ENCODE results near the gene HOXA4. TPM values are rescaled to one million over a fixed set of nuclear protein-coding genes. Genes with fewer than 3 reads are reported as not detected.

Gene HOXA4
- total and polyA plus RNA-seq, 2 of the 8 experiments (the other 6 are each of a cell fraction or from before 2014, with no cell fraction given): not detected

GRCh38 chr7:27152816-27153442 is 22.4 kb upstream of the HOXA4 start:
- no peak overlapping the region for H3K4ac ChIP-seq (replicated peaks; ENCODE audit: insufficient read length, low read depth, low read length)
- no peak overlapping the region for H3K56ac ChIP-seq (replicated peaks; ENCODE audit: insufficient read length, low read depth, low read length)
- WGBS, 2 experiments (ENCODE audit: extremely low coverage in 1 of 2, insufficient coverage in 1 of 2, insufficient read length in 1 of 2, insufficient replicate concordance in 2 of 2, low coverage in 1 of 2, low lambda C conversion rate in 2 of 2, missing lambda C conversion rate in 1 of 2): 25% methylated on average over 17 of the region's 22 CpGs; no CpG with 5 or more reads in 1 of the 2 experiments
- no peak overlapping the region for H4K8ac ChIP-seq (ENCODE audit: extremely low read depth, insufficient read depth, low read length)
- peaks cover 0 to 8% (median 3%) of the 10 kb centered on the region in 4 experiments; a peak in 4 of 7 replicates for H3K4me1 ChIP-seq (replicated peaks in 1 of 4; ENCODE audit: control insufficient read depth in 3 of 4, insufficient read depth in 4 of 4, low read length in 3 of 4)
- peaks cover 98 to 100% (median 100%) of the 10 kb centered on the region in 4 experiments for H3K27me3 ChIP-seq (replicated peaks in 1 of 4; ENCODE audit: control insufficient read depth in 3 of 4, extremely low read depth in 1 of 4, insufficient read depth in 3 of 4, low read length in 3 of 4)
- DNase-seq (ENCODE audit: low read depth in 1 of 2, low spot score in 2 of 2) (peak in 1 of 2 experiments; percentile 53), FAIRE-seq (no peak)
- H3K36me3 ChIP-seq (ENCODE audit: control insufficient read depth in 2 of 4, insufficient read depth in 4 of 4, low read length in 3 of 4): peaks cover 0 to 17% (median 0%) of the 10 kb centered on the region in 4 experiments; a peak in 1 of 8 replicates
- peaks cover 2% of the 10 kb centered on the region; the same call in 1 of the 2 replicates for H3K23me2 ChIP-seq (ENCODE audit: low read depth, low read length)
- H2AFZ ChIP-seq (ENCODE audit: low read length): no peak overlapping the region
- H3K18ac ChIP-seq (ENCODE audit: extremely low read depth, low read length): no peak overlapping the region
- no peak overlapping the region for H2BK15ac ChIP-seq (ENCODE audit: low read length)
- no peak overlapping the region for H3K27ac ChIP-seq (ENCODE audit: low read depth, low read length)
- H4K20me1 ChIP-seq (replicated peaks in 1 of 2; ENCODE audit: control insufficient read depth in 1 of 2, insufficient read depth in 2 of 2, low read length in 2 of 2): peaks cover 29 to 51% of the 10 kb centered on the region in 2 experiments
- H4K5ac ChIP-seq (ENCODE audit: insufficient read length, low read depth, low read length): no peak overlapping the region
- no peak overlapping the region for H2BK20ac ChIP-seq (ENCODE audit: low read length)
- CTCF ChIA-PET (ENCODE audit: partially characterized antibody): interaction anchor here (0.8 to 6.5 kb wide), 9 partner anchors 9 to 473 kb away, joined by 3 to 80 read pairs (median 3); partner anchors contain the start of genes HOXA1, HOXA4, HOXA5 and HOXA9
- no peaks in the 10 kb centered on the region for H3K79me1 ChIP-seq (ENCODE audit: low read depth, low read length)
- no peak overlapping the region for H3K23ac ChIP-seq (ENCODE audit: insufficient read length)
- H2BK120ac ChIP-seq (replicated peaks; ENCODE audit: low read depth, low read length): no peak overlapping the region
- TF ChIP-seq SUZ12 (IDR thresholded peaks at IDR 0.05; ENCODE audit: low read length) (peak; percentile 1; the same call in 1 of the 2 replicates), TBP (IDR thresholded peaks at IDR 0.05; ENCODE audit: low read depth, low read length) (no peak), CBX8 (IDR thresholded peaks at IDR 0.05; ENCODE audit: borderline replicate concordance, low read depth, low read length) (peak; percentile 96; the same call in 1 of the 2 replicates), RNF2 (IDR thresholded peaks at IDR 0.05; ENCODE audit: borderline replicate concordance, low read depth, low read length, missing control alignments, poor library complexity, severe bottlenecking) (peak; percentile 84), EZH2 (IDR thresholded peaks at IDR 0.05; ENCODE audit: low read depth, low read length, severe bottlenecking) (peak; percentile 62), MAFK (IDR thresholded peaks at IDR 0.05; ENCODE audit: low read depth, low read length) (no peak), SIX5 (IDR thresholded peaks at IDR 0.05; ENCODE audit: low read depth, low read length) (no peak)
- H2BK12ac ChIP-seq (ENCODE audit: low read depth, low read length): no peak overlapping the region
- no peaks in the 10 kb centered on the region for H3K79me2 ChIP-seq (ENCODE audit: control insufficient read depth in 1 of 2, insufficient read depth in 2 of 2, low read length in 2 of 2)
- no peak overlapping the region for H2AK5ac ChIP-seq (ENCODE audit: low read depth, low read length)
- H3K9ac ChIP-seq (replicated peaks in 1 of 4; ENCODE audit: extremely low read depth in 1 of 4, low read depth in 3 of 4, low read length in 3 of 4): no peak overlapping the region
- POLR2A ChIA-PET (ENCODE audit: partially characterized antibody): interaction anchor here (1.9 kb wide), 1 partner anchor 9 kb away, joined by 5 read pairs; the partner anchor contains the start of gene HOXA5
- no peak overlapping the region for H3K4me3 ChIP-seq (ENCODE audit: extremely low read depth in 1 of 4, insufficient read depth in 2 of 4, low read depth in 3 of 4, low read length in 4 of 4)
- H2BK5ac ChIP-seq (ENCODE audit: low read depth, low read length): no peak overlapping the region
- no peak overlapping the region for H4K91ac ChIP-seq (replicated peaks; ENCODE audit: insufficient read length, low read length)
- no peak overlapping the region for H3K14ac ChIP-seq (ENCODE audit: insufficient read length)
- peaks cover 0 to 10% of the 10 kb centered on the region in 2 experiments; a peak in 1 of 4 replicates for H3K9me3 ChIP-seq (ENCODE audit: insufficient read depth in 2 of 2, low read depth in 1 of 2, low read length in 1 of 2)
- no peak overlapping the region for H3K4me2 ChIP-seq (ENCODE audit: insufficient read depth in 1 of 2, low read depth in 2 of 2, low read length in 2 of 2)
